ENCODE measurements around the gene ARRB1.
"Not testable (repeated sequence)": the region's sequence is repeated elsewhere in the genome, so short reads cannot be mapped to it uniquely, and the experiment has no call there.

The ARRB1 gene
- 8.2 to 23.9 reads per million in 2 experiments for total RNA-seq

DNA sequence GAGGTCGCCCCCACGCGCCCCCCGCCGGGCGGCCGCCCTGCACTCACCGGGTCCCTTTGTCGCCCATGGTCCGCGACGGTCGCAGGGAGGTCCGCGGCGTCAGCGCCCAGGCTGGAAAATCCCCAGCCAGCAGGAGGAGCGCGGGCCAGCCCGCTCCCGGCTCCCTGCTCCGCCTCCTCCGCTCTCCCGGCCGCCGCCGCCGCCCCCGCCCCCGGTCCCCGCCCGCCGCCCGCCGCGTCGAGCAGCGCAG, at the start of gene ARRB1:
Gene ARRB1 (minus strand): TSS at position 121 of the 250 bp plus-strand sequence. CDS start 54 bp downstream, at position 67.
- no peak for DNase-seq (ENCODE audit: low read depth)

DNA sequence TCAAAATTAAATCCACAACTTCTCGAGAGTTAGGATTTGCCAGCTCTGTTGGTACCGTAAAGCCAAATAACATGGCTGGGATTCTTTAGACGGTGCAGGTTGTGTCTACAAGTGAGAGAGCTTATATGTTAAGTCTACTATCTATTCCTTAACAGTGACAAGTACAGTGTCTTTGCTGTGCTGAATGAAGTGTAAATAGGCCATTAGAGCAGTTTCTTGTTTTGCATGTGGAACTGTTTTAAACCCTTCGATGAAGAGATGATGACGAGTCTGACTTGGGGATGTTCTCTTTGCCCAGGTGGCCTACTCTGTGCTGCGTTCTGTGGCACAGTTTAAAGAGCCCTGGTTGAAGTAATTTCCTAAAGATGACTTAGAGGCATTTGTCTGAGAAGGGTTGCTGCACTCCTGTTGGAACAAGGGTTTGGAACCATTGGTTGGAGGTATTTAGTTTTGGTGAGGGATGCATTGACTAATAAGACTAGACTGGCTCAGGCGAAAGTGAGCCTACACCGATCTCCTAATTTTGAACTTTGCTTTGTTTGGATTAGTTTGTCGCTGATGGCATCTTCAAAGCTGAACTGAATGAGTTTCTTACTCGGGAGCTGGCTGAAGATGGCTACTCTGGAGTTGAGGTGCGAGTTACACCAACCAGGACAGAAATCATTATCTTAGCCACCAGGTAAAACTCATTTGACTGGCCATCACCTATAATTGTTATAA, 48.8 kb upstream of the ARRB1 start:
- DNase-seq (ENCODE audit: low read depth), result no peak

DNA sequence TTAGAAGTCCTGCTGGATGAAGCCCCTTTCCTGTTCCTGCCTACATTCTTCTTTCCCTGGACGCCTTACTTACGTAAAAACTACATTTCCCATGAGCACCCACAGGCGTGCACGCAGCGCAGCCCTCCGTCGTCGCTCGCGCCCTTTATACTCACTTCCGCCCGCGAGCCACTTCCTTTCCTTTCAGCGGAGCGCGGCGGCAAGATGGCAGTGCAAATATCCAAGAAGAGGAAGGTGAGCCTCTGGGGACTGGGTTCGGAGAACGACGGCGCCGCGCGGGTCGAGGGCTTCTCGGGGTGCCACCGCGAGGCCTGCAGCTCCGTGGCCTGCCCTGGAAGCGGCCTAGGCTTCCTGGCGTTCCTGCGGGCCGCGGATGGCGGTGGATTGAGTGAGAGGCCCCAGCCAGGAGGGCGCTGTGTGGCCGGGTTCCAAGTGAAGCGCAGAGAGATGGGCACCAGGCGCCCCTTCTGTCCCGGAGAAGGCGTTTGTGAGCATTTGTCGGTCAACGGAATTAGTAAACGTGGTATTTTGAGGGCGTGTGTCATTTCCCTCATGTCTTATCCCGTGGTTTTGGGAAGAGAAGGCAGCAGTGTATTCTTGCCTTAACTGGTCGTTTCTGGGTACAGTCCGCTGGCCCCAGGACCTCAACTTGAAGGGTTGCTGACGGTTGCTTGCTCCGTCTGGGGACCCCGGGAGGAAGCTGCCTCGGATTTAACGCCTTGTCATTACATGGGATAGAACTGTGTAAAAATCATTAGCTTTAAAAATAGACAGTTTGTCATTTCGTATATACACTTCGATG, 48.1 kb upstream of the ARRB1 start, which contains the start of gene RPS3:
Gene RPS3 (plus strand): TSS at position 175 of the 802 bp plus-strand sequence. CDS start 30 bp downstream, at position 205.
- DNase-seq (ENCODE audit: low read depth), result peak; percentile 82

DNA sequence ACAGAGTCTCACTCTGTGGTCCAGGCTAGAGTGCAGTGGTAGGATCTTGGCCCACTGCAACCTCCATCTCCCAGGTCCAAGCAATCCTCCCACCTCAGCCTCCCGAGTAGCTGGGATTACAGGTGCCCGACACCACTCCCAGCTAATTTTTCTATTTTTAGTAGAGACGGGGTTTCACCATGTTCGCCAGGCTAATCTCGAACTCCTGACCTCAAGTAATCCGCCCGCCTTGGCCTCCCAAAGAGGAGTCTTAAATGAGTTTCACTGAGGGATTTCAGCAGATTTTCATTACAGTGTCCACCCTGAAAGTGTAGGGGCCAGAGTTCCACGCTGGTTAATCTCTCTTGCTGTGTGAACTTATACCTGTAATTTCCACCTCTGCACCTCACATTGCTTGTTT, 47.4 kb upstream of the ARRB1 start:
- DNase-seq (ENCODE audit: low read depth), result no peak

DNA sequence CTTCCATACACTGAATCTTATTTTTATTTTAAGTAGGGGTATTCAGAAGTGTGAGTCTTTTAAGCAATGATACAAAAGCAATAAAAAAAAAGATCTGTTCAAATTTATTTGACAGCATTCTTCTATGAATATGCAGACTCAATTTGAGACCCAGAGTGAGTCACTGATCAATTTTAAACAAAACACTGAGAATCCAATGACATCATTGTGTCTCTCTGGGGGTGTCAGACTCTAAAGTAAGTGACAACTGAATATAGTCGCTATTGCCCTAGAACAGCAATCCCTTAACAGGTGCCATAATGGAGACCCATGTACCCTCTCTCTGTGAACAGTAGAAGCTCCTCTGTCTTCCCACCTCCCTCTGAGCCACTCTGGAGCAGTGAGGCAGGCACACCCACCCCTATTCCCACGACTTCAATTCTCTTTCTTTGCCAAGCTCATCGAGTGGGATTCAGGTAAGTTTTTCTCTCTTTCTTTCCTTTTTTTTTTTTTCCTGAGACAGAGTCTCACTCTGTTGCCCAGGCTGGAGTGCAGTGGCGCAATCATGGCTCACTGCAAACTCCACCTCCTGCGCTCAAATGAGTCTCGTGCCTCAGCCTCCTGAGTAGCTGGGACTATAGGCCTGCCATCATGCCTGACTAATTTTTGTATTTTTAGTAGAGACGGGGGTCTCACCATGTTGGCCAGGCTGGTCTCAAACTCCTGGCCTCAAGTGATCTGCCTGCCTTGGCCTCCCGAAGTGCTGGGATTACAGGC, 42.8 kb upstream of the ARRB1 start:
- no peak for DNase-seq (ENCODE audit: low read depth)

DNA sequence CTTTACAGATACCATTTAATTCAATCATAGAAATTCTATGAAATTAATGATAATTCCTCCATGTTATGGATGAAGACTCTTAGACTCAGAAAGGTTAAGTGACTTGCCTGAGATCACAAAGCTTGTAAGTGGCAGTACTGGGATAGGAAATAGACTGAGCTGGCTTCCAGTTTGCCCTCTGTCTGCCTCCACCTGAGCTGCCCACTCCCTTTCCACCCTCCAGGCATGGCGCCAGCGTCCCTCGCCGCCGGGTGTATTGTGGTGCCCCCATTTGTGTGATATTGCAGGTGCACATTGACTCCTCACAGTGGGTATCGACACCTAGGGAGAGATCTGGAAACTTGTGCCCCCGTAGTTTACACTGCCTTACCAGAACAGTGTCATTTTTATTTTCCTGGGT, 38.5 kb upstream of the ARRB1 start:
- no peak for DNase-seq (ENCODE audit: low read depth)

DNA sequence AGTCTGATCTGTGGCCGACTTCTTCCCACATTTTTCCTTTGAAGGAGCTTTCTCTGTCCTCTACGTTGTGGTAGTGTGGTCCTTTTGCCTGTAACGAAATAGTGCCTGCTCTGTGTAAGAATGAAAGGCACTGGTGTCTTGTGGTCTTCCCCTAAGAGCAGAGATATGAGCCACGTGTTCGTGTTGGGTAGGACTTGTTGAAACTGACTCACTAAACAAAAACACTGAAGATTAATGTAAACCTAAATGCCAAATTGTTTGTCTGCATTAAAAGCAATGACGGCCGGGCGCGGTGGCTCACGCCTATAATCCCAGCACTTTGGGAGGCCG, 37.8 kb upstream of the ARRB1 start:
- DNase-seq (ENCODE audit: low read depth), result no peak

DNA sequence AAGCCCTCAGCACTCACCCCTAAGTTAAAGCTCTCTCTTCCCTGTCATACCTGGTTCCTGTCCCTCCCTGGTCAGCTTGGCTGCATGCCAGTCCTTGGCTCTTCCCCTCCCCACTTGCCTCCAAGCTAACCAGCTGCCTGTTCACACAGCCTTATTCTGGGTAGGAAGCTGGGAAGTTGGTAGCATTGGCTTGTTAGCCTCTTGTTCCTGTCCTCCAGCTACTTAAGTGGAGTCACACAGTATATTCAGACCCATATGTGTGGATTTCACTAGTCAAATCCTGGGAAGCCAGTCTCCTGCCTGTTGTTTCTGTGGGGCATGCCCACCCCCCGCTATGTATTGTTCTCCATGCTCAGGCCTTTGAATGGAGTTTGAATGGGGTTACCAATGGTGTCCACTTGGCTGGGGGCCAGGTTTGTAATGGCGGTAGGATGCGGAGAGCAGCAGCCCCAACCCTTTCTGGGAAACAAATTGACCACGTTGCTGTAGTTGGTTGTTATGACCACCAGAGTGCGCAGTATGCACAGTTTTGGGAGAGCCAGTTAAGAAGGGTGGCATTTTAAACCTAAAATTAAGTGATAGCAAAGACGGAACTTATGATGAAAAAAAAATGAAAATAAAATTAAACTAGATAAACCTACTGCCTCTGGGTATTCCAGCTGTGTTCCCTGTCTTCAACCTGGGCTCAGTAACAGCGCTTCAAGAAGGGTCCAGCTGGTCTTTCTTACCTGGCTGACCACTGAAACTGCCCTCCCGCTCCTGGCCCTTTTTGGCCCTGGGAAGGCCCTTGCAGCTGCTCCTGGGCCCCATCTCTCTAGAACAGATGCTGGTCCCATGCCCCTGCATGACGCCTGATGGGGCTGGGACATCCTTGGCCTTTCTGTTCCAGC, 37.2 kb upstream of the ARRB1 start:
- DNase-seq (ENCODE audit: low read depth), result peak; percentile 48

DNA sequence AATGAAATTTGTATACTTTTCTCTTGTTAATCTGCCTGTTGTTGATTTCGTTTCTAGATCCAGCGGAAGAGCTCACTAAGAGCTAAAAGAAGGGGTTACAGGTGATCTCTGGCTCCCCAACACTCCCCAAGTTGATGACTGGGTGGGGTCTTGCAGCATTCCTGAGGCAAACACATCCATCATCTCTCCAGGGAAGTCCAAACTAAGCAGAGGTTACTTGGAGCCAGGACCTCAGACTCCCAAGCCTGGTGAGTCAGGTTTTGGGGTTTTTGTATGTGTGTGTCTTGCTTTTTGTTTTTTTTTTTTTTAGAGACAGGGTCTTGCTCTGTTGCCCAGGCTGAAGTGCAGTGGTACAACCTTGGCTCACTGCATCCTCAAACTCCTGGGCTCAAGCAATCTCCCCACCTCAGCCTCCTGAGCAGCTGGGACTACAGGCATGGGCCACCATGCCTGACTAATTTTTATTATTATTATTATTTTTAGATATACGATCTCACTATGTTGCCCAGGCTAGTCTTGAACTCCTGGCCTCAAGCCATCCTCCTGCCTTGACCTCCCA, 36.4 kb upstream of the ARRB1 start:
- no peak for DNase-seq (ENCODE audit: low read depth)

DNA sequence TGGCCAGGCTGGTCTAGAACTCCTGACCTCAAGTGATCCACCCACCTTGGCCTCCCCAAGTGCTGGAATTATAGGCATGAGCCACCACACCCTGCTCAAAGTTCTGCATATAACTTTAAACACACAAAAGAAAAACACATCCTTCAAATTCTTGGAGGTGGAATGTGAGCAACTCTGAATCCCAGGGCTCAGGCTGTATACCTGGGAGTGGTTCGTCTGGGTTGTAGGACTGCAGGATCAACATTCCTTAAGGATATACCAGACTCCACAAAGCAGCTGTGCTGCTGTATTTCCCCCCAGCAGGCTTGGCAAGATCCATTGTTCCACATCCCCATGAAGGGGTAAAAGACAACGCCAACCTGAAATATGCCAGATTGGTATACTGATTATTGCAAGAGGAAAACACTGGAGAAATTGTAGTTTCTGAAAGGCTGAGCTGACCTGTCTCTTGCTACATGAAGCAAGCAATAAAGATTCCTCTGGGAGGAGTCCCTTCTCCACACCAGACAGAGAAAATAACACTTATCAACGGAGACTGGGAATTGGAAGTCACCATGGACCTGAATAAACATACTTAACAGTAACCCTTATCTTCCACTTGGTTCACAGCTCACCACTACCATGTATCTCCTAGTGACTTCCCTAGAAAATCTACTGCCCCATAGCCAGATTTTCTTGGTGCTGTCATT, 35.6 kb upstream of the ARRB1 start:
- DNase-seq (ENCODE audit: low read depth), result no peak

DNA sequence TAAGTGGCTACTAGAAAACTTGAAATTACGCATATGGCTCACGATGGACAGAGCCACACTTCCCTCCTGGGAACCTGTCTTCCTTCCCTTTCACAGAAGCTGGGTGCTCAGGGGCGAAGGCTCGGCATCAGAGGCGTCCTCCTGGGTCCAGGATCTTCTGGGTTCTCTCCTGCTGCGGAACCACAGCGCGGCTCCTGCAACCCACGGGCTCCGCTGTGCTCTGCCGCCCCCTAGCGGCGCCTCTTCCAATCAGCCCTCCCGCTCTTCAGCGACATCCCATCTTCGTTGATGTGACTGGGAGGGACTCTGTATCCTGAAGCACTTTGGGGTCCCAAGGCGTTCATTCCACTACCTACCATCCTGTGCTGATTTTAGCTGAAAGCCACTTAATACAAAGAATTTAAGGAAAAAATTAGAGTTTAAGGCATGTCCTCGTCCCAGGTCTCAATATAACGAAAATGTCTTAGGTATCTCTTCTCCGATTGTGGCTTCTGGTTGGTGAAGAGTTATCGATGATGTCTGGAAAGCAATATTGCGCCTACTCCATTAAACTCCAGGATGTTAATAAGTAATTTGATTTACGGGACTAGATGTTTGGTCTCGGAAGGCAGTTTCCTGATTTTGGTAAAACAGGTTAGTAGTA, 33.1 kb upstream of the ARRB1 start:
- DNase-seq (ENCODE audit: low read depth), result peak; percentile 62

DNA sequence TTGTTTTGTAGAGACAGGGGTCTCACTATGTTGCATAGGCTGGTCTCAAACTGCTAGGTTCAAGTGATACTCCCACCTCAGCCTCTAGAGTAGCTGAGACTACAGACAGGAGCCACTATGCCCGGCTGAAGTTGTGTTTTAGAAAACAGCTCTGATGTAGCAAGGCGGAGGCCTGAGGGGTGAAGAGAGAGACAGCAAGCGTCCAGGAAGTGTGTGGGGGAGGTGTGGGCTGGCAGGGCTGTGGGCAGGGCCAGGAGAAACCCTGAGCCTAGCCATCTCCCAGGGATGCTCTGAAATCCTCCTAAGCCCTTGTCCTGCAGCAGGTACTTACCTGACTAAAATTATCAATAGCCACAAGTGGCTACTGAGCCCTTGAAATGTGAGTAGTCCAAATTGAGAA, 31.8 kb upstream of the ARRB1 start:
- DNase-seq (ENCODE audit: low read depth), result no peak

DNA sequence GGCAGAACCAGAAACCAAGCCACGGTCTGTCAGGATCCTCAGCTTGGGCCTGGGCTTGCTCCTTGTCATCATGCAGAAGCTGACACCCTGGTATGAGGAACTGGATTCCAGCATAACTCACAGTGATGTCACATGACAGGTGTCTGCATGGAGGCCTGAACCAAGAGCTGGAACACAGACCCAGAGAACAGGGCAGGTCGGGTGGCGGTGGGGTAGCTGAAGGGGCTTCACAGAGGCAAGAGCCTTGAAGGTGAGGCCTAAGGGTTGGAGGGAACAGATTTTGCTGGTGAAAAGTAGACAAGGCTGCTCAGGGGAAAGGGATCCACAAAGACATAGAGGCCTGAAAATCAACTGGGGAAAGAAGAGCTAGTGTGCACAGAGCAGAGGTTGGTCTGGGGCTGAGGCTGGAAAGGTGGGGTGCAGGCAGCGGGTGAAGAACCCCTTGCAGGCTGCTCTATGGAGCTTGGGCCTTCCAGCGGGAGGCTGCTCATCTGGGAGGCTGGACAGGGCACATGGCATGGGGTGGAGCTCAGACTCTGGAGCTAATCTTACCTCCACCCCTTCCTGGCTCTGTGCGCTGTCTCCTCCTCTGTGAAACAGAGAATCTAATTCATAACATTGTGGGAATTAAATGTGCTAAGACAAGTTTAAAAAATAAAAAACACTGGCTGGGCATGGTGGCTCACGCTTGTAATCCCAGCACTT, 29.4 kb upstream of the ARRB1 start:
- no peak for DNase-seq (ENCODE audit: low read depth)

DNA sequence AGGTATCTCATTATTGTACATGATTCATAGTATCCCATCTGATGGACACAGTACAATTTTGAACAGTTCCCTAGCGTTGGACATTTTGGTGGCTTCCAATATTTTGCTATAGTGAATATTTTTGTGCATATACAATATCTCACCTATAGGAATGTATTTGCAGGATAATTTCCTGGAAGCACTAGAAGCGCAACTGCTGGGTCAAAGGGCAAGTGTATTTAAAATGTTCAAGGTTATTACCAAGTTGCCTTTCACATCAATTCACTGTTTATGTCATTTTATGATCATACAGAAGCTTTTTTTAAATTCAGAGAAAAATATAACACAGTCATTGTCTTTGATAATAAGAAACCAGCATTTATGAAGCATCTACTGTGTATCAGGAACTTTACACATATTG, 28.8 kb upstream of the ARRB1 start:
- no peak for DNase-seq (ENCODE audit: low read depth)

DNA sequence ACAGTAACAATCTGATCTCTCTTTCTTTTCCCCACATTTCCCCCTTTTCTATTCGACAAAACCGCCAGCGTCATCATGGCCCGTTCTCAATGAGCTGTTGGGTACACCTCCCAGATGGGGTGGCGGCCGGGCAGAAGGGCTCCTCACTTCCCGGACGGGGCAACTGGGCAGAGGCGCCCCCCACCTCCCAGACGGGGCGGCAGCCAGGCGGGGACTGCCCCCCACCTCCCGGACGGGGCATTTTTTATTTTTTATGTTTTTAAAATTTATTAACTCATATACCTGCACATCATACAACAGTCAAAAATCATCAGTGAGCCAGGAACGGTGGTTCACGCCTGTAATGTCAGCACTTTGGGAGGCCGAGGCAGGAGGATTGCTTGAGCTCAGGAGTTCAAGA, 27.3 kb upstream of the ARRB1 start:
- DNase-seq (ENCODE audit: low read depth), result not testable (repeated sequence)

DNA sequence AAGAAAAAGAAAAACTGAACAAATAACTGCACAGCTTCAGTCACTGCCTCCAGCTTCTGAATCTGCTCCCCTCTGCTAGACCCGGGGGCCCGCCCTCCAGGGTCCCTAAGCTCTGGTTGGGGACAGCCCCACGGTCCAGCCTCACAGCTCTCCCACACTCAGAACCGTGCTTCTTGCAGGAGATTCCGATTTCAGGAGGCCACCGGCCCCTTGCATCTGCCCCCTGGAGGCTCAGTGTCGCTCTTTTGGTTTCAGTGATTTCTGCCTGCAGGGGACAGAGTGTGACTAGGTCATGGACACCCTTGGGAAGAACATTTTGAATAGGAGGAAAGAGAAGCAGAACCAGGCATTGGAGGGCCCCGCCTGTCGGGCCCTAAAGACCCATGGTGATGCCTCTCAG, 24.7 kb upstream of the ARRB1 start:
- DNase-seq (ENCODE audit: low read depth), result no peak

DNA sequence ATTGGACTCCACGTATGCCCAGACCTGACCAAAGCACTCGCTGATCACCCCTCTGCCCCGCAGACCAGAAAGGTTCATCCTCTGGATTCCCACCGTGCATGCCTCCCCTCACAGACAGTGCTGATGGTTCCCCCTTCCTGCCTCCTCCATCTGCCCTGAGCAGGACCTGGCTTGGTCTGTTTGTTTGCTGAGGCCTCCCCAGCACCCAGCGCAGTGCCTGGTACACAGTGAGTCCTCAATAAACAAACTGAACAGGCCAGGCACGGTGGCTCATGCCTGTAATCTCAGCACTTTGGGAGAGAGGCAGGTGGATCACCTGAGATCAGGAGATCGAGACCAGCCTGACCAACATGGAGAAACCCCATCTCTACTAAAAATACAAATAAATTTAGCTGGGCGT, 24.2 kb upstream of the ARRB1 start:
- DNase-seq (ENCODE audit: low read depth), result no peak

DNA sequence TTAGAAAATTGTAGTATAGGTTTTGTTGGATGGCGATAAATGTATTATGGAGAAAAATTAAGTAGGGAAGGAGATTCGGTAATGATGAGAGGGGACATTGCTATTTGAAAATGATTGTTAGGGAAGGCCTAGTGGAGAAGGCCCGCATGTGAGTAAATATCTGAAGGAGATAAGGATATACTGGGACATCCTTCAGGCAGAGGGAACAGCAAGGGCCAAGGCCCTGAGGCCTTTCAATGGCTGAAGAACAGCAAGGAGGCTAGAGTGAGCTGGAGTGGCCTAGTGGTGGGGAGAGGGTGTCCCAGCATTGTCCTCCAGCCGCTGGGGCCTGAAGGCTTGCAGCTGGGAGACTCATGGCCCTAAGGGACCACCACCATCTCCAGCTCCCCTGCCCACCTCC, 23.2 kb upstream of the ARRB1 start:
- DNase-seq (ENCODE audit: low read depth), result no peak

DNA sequence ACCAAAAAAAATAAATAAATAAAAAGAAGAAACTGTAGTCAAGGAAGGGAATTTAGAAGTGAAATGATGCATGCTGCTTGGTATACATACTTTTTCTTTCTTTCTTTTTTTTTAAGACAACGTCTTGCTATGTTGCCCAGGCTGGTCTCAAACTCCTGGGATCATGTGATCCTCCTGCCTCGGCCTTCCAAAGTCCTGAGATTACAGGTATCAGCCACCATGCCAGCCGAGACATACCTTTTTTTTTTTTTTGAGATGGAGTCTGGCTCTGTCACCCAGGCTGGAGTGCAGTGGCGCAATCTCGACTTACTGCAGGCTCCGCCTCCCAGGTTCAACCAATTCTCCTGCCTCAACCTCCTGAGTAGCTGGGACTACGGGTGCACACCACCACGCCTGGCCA, 21.7 kb upstream of the ARRB1 start:
- DNase-seq (ENCODE audit: low read depth), result no peak

Measured in T follicular helper cell (primary cell).